Measurements from ENCODE around the gene IRF5.

IRF5 gene

GRCh38 chr7:128923411-128923800 is 14.3 kb upstream of the IRF5 start:
- no peak overlapping the region for H3K4me3 ChIP-seq (replicated peaks in 1 of 2; ENCODE audit: low read depth in 2 of 2, low read length in 2 of 2)
- TF ChIP-seq CTCF (IDR thresholded peaks at IDR 0.05; ENCODE audit: low read depth, low read length) = no peak
- no peak for DNase-seq (ENCODE audit: low read depth in 2 of 2)

- H3K4me3 ChIP-seq (replicated peaks in 1 of 2; ENCODE audit: low read depth in 2 of 2, low read length in 2 of 2) = no peak overlapping the region
- DNase-seq (ENCODE audit: low read depth in 2 of 2) = no peak
- TF ChIP-seq CTCF (IDR thresholded peaks at IDR 0.05; ENCODE audit: low read depth, low read length) = no peak
Observed at GRCh38 chr7:128924707-128925588, 12.8 kb upstream of the IRF5 start.

- DNase-seq (ENCODE audit: low read depth in 2 of 2) = no peak
- no peak for TF ChIP-seq CTCF (IDR thresholded peaks at IDR 0.05; ENCODE audit: low read depth, low read length)
- H3K4me3 ChIP-seq (replicated peaks in 1 of 2; ENCODE audit: low read depth in 2 of 2, low read length in 2 of 2) = no peak overlapping the region
Observed at GRCh38 chr7:128928159-128928813, 9.4 kb upstream of the IRF5 start.

GRCh38 chr7:128928882-128929788 is 8.6 kb upstream of the IRF5 start:
- TF ChIP-seq CTCF (IDR thresholded peaks at IDR 0.05; ENCODE audit: low read depth, low read length) = no peak
- no peak overlapping the region for H3K4me3 ChIP-seq (replicated peaks in 1 of 2; ENCODE audit: low read depth in 2 of 2, low read length in 2 of 2)
- no peak for DNase-seq (ENCODE audit: low read depth in 2 of 2)

GRCh38 chr7:128931190-128931798 is 6.4 kb upstream of the IRF5 start:
- no peak for TF ChIP-seq CTCF (IDR thresholded peaks at IDR 0.05; ENCODE audit: low read depth, low read length)
- no peak overlapping the region for H3K4me3 ChIP-seq (replicated peaks in 1 of 2; ENCODE audit: low read depth in 2 of 2, low read length in 2 of 2)
- DNase-seq (ENCODE audit: low read depth in 2 of 2) = no peak

All from cardiac fibroblast (primary cell).